Effector CD8-positive, alpha-beta T cell (primary cell): ENCODE data around the gene ARL16.
"Not testable (repeated sequence)": the region's sequence is repeated elsewhere in the genome, so short reads cannot be mapped to it uniquely, and the experiment has no call there.

Source experiments
- DNase-seq: peaks from one replicate; lab custom pipeline; 2025; lab: John Stamatoyannopoulos, UW

The ARL16 gene

DNA sequence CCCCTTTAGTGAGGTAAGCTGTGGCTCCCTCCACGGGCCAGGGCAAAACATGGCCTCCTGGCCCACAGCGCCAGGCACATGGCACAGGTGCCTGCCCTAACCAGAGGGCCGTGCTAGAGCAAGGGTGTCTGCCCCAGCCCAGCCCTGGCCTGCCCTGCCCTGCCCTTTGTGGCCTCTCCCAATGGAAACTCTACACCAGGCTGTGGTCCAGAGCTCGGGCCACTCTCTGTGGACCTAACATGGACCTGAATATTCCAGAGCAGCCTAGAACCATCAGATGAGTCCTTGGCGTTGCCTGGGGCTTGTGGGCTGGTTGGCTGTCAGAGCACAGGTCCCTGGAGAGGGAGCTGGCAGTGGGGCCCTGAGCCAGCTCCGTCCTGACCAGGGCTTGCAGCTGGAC lies 11.6 kb upstream of the ARL16 start:
- DNase-seq, result no peak

DNA sequence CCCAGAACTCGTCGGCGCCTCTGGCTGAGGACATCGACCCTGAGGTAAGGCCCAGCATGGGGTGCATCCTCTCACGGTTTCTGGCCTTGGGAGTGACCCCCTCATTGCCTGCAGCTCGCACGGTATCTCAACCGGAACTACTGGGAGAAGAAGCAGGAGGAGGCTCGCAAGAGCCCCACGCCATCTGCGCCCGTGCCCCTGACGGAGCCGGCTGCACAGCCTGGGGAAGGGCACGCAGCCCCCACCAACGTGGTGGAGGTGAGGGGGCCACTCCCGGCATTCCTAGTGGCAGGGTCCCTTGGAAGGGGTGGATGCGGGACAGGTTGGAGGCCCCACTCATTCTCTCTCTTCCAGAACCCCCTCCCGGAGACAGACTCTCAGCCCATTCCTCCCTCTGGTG lies 11.2 kb upstream of the ARL16 start:
- DNase-seq, result no peak

GRCh38 chr17:81693509-81694210 lies 10.1 kb upstream of the ARL16 start:
- no peak for DNase-seq

DNA sequence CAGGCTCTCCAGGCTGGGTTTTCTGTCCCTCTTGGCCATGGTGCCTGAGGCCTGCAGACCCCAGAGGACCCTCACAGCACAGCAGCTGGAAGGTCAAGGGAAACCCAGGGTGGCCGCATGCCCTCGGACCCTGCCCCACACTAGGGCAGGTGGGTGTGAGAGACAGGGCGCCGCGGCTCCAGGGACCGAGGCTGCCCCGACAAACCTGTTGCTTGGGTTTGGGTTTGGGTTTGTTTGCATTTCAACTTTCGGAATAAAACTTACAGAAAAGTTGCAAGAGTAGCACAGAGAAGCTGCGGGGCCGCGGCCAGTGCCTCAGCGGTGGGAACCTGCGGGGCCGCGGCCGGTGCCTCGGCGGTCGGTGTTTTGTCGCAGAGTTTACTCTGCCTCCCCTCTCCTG lies 8.0 kb upstream of the ARL16 start:
- no peak for DNase-seq

DNA sequence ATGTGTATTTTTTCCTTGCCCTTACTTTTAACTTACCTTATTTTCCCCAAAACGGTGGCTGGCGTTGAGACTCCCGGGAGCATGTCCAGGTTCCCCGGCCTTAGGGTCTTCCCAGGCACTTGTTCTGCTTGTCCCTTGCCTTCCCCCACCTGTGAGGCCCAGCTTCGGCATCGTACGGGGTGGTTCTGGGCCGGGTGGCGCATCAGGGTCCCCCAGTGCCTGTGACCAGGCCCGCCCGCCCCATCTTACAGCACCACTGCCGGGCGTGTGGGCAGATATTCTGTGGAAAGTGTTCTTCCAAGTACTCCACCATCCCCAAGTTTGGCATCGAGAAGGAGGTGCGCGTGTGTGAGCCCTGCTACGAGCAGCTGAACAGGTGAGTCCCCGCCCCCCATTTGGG lies 7.6 kb upstream of the ARL16 start:
- no peak for DNase-seq

DNA sequence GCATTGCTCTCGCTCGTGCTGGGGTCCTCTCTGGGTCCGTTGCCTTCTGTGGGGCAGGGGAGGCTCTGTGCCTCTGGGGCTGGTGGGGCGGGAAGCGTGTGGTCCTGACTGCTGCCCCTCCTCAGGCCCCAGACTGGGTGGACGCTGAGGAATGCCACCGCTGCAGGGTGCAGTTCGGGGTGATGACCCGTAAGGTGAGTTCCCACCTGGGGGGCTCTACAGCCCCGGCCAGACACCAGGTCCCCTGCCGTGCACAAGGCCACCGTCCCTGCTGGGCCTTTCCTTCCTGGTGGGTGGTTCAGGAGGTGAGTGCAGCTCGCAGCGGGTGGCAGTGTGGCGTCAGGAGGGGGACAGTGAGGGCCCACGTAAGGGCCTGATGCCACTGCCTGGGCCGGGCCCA lies 7.0 kb upstream of the ARL16 start:
- DNase-seq, result no peak

GRCh38 chr17:81690066-81690465 lies 6.5 kb upstream of the ARL16 start:
- no peak for DNase-seq

DNA sequence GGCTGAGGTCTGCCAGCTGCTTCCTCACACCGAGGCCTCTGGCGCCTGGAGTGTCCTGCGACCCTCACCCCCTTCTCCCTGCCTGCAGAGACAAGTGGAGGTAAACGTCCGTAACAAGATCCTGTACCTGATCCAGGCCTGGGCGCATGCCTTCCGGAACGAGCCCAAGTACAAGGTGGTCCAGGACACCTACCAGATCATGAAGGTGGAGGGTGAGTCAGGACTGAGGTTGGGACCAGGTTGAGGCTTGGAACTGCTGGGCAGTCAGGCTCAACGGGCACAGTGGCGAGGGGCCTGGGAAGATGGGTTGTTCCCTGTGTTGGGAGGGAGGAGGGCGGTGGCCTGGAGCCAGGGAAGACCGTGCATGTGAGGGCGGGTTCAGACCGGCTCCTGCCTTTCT lies 5.0 kb upstream of the ARL16 start:
- DNase-seq, result no peak

- DNase-seq, result no peak
These were observed 4.4 kb upstream of the ARL16 start for GRCh38 chr17:81687770-81688541.

DNA sequence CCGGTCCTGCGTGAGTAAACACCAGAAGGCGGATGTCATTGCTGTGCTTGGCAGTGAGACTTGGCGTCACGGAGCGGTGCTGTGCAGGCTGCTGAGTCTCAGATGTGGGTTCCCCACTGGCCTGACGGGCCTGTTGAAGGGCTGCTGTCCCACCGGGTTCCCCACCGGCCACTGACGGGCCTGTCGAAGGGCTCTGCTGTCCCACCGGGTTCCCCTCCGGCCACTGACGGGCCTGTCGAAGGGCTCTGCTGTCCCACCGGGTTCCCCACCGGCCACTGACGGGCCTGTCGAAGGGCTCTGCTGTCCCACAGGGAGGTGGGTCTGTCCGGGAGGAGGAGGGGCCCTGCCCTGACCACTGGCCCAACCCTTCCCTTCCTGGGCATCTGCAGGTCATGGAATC lies 3.0 kb upstream of the ARL16 start:
- no peak for DNase-seq

DNA sequence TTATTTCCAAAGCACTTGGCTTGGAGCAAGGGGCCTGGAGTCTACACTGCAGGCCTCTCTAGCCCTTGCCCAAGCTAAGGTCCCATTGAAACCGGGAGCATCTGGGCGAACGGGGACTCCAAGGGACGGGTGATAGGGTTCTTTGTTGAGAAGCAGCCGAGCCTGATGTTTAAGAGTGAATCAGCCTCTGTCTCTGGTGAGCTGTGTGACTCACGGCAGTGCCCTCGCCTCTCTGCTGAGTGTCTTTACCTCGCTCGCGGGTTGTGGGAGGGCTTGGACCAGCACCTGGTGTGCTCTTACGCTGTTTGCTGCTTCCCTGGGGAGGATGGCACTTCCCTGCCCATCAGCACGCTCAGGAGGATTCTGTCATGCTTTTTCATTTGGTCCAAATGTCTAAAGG lies 1.5 kb upstream of the ARL16 start:
- no peak for DNase-seq

DNA sequence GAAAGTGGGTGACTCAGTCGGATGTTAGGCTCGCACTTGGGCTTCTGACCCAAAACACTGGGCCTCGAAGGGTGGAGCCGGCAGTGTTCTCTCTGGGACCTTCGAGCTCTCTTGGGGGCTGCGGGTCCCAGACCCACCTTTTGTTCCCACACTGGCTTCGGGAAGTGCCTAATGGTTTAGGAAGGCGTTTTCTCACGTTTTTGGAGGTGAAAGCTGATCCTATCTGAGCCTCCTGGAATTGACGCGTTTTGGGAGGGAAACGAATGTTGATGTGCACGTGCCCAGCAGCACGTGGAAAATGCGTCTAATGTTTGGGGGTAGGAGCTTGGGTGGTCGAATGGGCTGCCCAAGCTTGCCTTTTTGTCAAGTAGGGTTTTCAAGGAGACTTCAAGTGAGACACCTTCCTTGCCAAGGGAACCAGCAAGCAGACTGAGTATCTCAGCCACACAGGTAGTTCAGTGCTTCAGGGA lies 880 bp upstream of the ARL16 start:
- no peak for DNase-seq

- DNase-seq, result no peak
These were observed 401 bp downstream of the ARL16 start for GRCh38 chr17:81683208-81683583.

DNA sequence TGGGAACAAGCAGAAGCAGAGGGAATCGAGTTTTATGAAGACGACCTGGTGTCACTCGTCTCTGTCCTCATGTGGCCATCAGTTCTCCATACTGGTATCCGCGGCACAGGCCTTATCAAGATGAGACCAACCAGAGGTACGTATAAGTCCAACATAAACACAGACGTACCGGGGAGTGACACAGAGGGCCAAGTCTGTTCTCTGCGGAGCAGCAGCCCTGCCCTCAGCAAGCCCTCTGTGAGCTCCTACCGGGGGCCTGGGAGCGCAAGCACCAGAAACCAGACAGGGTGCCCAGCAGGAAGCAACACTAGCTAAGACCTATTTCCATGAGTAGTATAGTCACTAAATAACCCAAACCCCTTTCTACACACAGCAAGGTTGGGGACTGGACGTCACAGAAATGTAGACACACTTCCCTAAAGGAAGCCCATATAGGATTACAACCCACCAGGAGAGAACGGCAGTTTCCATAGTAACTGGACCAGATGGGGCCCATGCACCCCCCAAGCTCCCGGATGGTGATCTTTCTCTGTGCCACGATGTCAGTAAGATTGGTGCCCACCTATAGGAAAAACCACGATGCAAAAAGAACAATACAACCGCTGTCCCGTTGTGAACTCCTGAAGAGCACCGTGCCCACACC lies 911 bp downstream of the ARL16 start:
- no peak for DNase-seq

- no peak for DNase-seq
These were observed 1.9 kb downstream of the ARL16 start for GRCh38 chr17:81681672-81682071.

GRCh38 chr17:81680150-81680549 lies 3.4 kb downstream of the ARL16 start:
- no peak for DNase-seq

DNA sequence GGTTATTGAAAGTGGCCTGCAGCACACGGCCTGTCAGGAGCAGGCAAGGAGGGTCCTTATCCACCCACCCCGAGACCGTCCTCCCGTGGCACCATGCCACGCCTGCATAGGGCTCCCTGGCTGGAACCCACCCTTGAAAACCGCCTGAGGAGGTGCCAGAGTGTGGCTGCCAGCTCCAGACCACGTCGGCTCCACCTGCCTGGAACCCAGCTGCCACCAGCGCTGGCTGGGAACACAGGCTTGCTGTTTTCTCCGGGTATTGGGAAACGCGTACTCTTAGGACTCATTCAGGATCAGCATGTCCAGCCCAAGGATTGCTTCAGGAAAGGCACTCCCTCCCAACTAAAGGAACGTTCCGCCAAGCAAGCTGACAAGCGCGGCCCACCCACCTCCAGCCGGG lies 6.7 kb downstream of the ARL16 start:
- DNase-seq, result no peak

- not testable (repeated sequence) for DNase-seq
These were observed 7.9 kb downstream of the ARL16 start for GRCh38 chr17:81675515-81676221.

GRCh38 chr17:81673561-81674258 lies 9.9 kb downstream of the ARL16 start:
- DNase-seq, result no peak

- no peak for DNase-seq
These were observed 10.6 kb downstream of the ARL16 start for GRCh38 chr17:81672954-81673353.

DNA sequence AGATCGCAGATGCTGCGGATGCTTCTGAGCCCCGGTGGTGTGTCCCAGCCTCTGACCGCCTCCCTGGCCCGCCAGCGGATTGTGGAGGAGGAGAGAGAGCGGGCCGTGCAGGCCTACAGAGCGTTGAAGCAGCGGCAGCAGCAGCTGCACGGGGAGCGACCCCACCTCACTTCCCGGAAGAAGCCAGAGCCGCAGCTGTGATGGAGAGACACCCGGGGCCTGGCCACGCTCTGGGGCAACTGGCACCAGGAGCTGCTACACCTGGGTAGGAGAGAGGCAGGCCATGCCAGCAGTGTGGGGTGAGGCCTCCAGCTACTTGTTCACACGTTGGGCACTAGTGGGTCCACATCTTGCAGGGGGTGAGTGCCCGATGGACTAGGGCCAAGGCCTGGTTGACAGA lies 11.1 kb downstream of the ARL16 start:
- DNase-seq, result no peak

GRCh38 chr17:81667754-81668153 lies 15.8 kb downstream of the ARL16 start:
- no peak for DNase-seq
